Stimulated activated CD8-positive, alpha-beta memory T cell treated with anti-CD3 and anti-CD28 coated beads, Interleukin-12 subunit alpha, Interleukin-12 subunit beta, amount 100 ng/mL, for 24 hours (primary cell): ENCODE results near the gene FAM171A1.

ENCODE experiments used
- DNase-seq: peaks from one replicate; pipeline ENCODE4 v3.0.0-alpha.2; 2020; ENCODE audit errors: extremely low read depth

Gene FAM171A1

GRCh38 chr10:15374156-15374555 lies 3.1 kb upstream of the FAM171A1 start:
- DNase-seq = no peak

- no peak for DNase-seq
Observed at GRCh38 chr10:15373199-15373598, 2.1 kb upstream of the FAM171A1 start.

- DNase-seq = no peak
Observed at GRCh38 chr10:15370212-15370855, 755 bp downstream of the FAM171A1 start.

GRCh38 chr10:15369256-15370211 lies 1.6 kb downstream of the FAM171A1 start:
- no peak for DNase-seq

- DNase-seq = no peak
Observed at GRCh38 chr10:15368101-15368855, 2.8 kb downstream of the FAM171A1 start.

GRCh38 chr10:15367296-15368085 lies 3.6 kb downstream of the FAM171A1 start:
- DNase-seq = no peak

- no peak for DNase-seq
Observed at GRCh38 chr10:15365692-15366091, 5.4 kb downstream of the FAM171A1 start.

GRCh38 chr10:15364001-15364400 lies 7.1 kb downstream of the FAM171A1 start:
- no peak for DNase-seq

GRCh38 chr10:15363031-15363430 lies 8.1 kb downstream of the FAM171A1 start:
- DNase-seq = no peak

GRCh38 chr10:15361131-15361530 lies 10.0 kb downstream of the FAM171A1 start:
- no peak for DNase-seq

- DNase-seq = no peak
Observed at GRCh38 chr10:15360566-15360965, 10.5 kb downstream of the FAM171A1 start.

- no peak for DNase-seq
Observed at GRCh38 chr10:15353471-15354017, 17.5 kb downstream of the FAM171A1 start.

- DNase-seq = no peak
Observed at GRCh38 chr10:15352836-15353235, 18.3 kb downstream of the FAM171A1 start.

- DNase-seq = no peak
Observed at GRCh38 chr10:15352201-15352600, 18.9 kb downstream of the FAM171A1 start.

- DNase-seq = no peak
Observed at GRCh38 chr10:15351099-15351820, 19.8 kb downstream of the FAM171A1 start.

GRCh38 chr10:15349112-15349511 lies 22.0 kb downstream of the FAM171A1 start:
- no peak for DNase-seq

- no peak for DNase-seq
Observed at GRCh38 chr10:15348579-15348978, 22.5 kb downstream of the FAM171A1 start.

- no peak for DNase-seq
Observed at GRCh38 chr10:15347150-15347549, 23.9 kb downstream of the FAM171A1 start.

- DNase-seq = no peak
Observed at GRCh38 chr10:15346440-15347141, 24.5 kb downstream of the FAM171A1 start.

GRCh38 chr10:15345450-15345849 lies 25.6 kb downstream of the FAM171A1 start:
- no peak for DNase-seq
